Heart left ventricle (tissue), 16 donors: ENCODE results near the gene LRRC3B. TPM values are rescaled to one million over a fixed set of nuclear protein-coding genes. Genes with fewer than 3 reads are reported as not detected.

Source experiments
- ATAC-seq, 4 donors: fragments of 200-7000 bp; cut with Tn5 transposase; one replicate each; pipeline ENCODE4 v1.9.1; 2020 to 2022; ENCODE audit warnings: moderate library complexity in 4 of 4, mild to moderate bottlenecking in 3 of 4, moderate number of reproducible peaks in 1 of 4
- DNase-seq, 5 donors: peaks; one replicate each; pipeline ENCODE4 v3.0.0-alpha.2; 2020
- H3K27ac ChIP-seq, 12 donors: fragments of 200-600 bp; sonication (generic) in 4 of 12; one replicate each; pipeline versions ENCODE4 v1.5.0 to v1.8.0; 2016 to 2022; ENCODE audit warnings: mild to moderate bottlenecking in 2 of 12
- H3K27me3 ChIP-seq, 9 donors: fragments of 200-600 bp; sonication (generic) in 2 of 9; one replicate each; pipeline versions ENCODE4 v1.5.1 to v1.8.0; 2016 to 2022; ENCODE audit warnings: mild to moderate bottlenecking in 3 of 9
- H3K36me3 ChIP-seq, 9 donors: fragments of 200-600 bp; sonication (generic) in 2 of 9; one replicate each; pipeline versions ENCODE4 v1.5.0 to v1.8.0; 2018 to 2022; ENCODE audit warnings: mild to moderate bottlenecking in 2 of 9
- H3K4me1 ChIP-seq, 12 donors: fragments of 200-600 bp; sonication (generic) in 4 of 12; one replicate each; pipeline versions ENCODE4 v1.5.0 to v1.8.0; 2016 to 2022; ENCODE audit warnings: mild to moderate bottlenecking in 3 of 12
- H3K4me3 ChIP-seq, 12 donors: fragments of 200-600 bp; sonication (generic) in 4 of 12; one replicate each; pipeline versions ENCODE4 v1.5.0 to v1.8.0; 2017 to 2022; ENCODE audit warnings: mild to moderate bottlenecking in 9 of 12, moderate library complexity in 4 of 12
- H3K9me3 ChIP-seq, 12 donors: fragments of 200-600 bp; sonication (generic) in 4 of 12; one replicate each; pipeline versions ENCODE4 v1.5.0 to v1.8.0; 2016 to 2022; ENCODE audit warnings: mild to moderate bottlenecking in 1 of 12
- CTCF ChIP-seq, 12 donors: fragments of 200-600 bp; sonication (generic) in 4 of 12; IDR thresholded peaks; one replicate each; pipeline versions ENCODE4 v1.5.0 to v1.8.0; 2018 to 2022; ENCODE audit warnings: antibody characterized with exemption in 12 of 12, mild to moderate bottlenecking in 5 of 12
- POLR2A ChIP-seq, 2 donors: fragments of 450-650 bp; IDR thresholded peaks; one replicate each; pipeline ENCODE4 v1.6.1; 2017; ENCODE audit warnings: antibody characterized with exemption in 2 of 2, mild to moderate bottlenecking in 2 of 2, moderate library complexity in 2 of 2
- WGBS, 4 donors: extraction: QIAGEN DNeasy Blood & Tissue Kit in 2 of 4; methylation state at CpG; one replicate each; pipeline versions ENCODE4 v1.1.5 to v1.1.7; 2013 to 2018; 5-methylcytosine and 5-hydroxymethylcytosine counted together
- intact Hi-C, 10 donors: fragments of 100-400 bp; cut with DNase I; formaldehyde crosslinking; loops; one replicate each; pipeline versions ENCODE4 v1.11.1 to v1.14.2; 2022
- polyA plus RNA-seq, 2 donors: library from polyadenylated mRNA; stranded (reverse); fragments of 200-250 nt; gene quantifications; one replicate each; pipeline ENCODE4 v1.2.3, GENCODE V29; 2013
- total RNA-seq, 9 donors: library from RNA; depleted of rRNA in 2 of 9; stranded (reverse); fragments of >200 nt in 2 of 9; fragmentation: NEBNext Ultra II Directional in 3 of 9; extraction: Animal tissue kit (Norgen Biotek cat#: 25700) in 3 of 9; gene quantifications; one replicate each; pipeline versions ENCODE4 v1.1.0 to v1.2.4, GENCODE V29; 2016 to 2023
- donor health status: ischemic (EF 13 %, LVEDD 7.1; RV severe dilation, severe dysfunction).
- donor health status: healthy with polysubstance abuse.
- donor health status: DM: no; HTN: yes; CAD: no.
- donor health status: DM: no; HTN: no; CAD: no.
- donor health status: ischemic (EF 25% LVEDD 6.9; RV normal size, moderate dysfunction).
- donor health status: ischemic (EF 25% LVEDD 5.7; RV mildly dilated, moderate dysfunction).
- donor health status: healthy.
- donor health status: DM: yes; HTN: yes; CAD: no.
- donor health status: ischemic (EF 35%, LVEDD 5.7; RV mildly dilated, moderate dysfunction).
- donor health status: nonischemic (EF 11% LVEDD 7.7; RV severe dilation, severe dysfunction).
- donor health status: DM: yes; HTN: yes; CAD: no.
- donor health status: PGD.
- donor health status: ischemic (EF 29% LVEDD 5.4; RV normal size, mild dysfunction).
- donor health status: nonischemic (EF 23%, LVEDD 6.1; RV moderate dilation, normal function).

The LRRC3B gene
- total and polyA plus RNA-seq, 11 donors, result 0.04 to 0.32 (median 0.22) TPM; not detected in 4

- Histone ChIP-seq H3K4me1 (peaks cover 0 to 24% (median 8%) of the 10 kb centered on the region in 12 donors), H3K4me3 (no peak overlapping the region), H3K27ac (no peak overlapping the region), H3K27me3 (peaks cover 12 to 70% (median 39%) of the 10 kb centered on the region in 9 donors), H3K9me3 (no peaks in the 10 kb centered on the region), H3K36me3 (no peaks in the 10 kb centered on the region)
- ATAC-seq, result no peak
- TF ChIP-seq POLR2A (IDR thresholded peaks at IDR 0.05) (no peak), CTCF (IDR thresholded peaks at IDR 0.05) (no peak)
- intact Hi-C loops, result no loop called here
- no peak for DNase-seq
Observed at GRCh38 chr3:26621176-26621575, 1.4 kb upstream of the LRRC3B start.

- TF ChIP-seq POLR2A (IDR thresholded peaks at IDR 0.05) (no peak), CTCF (IDR thresholded peaks at IDR 0.05) (no peak)
- intact Hi-C loops, result no loop called here
- ATAC-seq (no peak), DNase-seq (no peak)
- Histone ChIP-seq H3K9me3 (no peaks in the 10 kb centered on the region), H3K4me3 (peak overlapping the region; percentile 23 to 58 (median 46)), H3K27ac (no peak overlapping the region), H3K36me3 (no peaks in the 10 kb centered on the region), H3K27me3 (peaks cover 12 to 70% (median 39%) of the 10 kb centered on the region in 9 donors), H3K4me1 (peaks cover 0 to 24% (median 8%) of the 10 kb centered on the region in 12 donors)
- WGBS, 4 donors, result 6 to 14% (median 12%) methylated on average over 25 of the region's 25 CpGs
Observed at GRCh38 chr3:26621906-26622620, 509 bp upstream of the LRRC3B start.

- H3K9me3 ChIP-seq, result no peaks in the 10 kb centered on the region
- ATAC-seq (no peak), DNase-seq (peak in 1 of 5 donors; percentile 16)
- no peak overlapping the region for H3K27ac ChIP-seq
- 1 to 3% (median 3%) methylated on average over 32 to 33 of the region's 33 CpGs for WGBS, 4 donors
- intact Hi-C loops, result no loop called here
- peak overlapping the region in 9 of 12 donors; percentile 23 to 58 (median 47) for H3K4me3 ChIP-seq
- H3K4me1 ChIP-seq, result peaks cover 0 to 24% (median 8%) of the 10 kb centered on the region in 12 donors
- no peaks in the 10 kb centered on the region for H3K36me3 ChIP-seq
- no peak for TF ChIP-seq CTCF (IDR thresholded peaks at IDR 0.05)
- no peak for TF ChIP-seq POLR2A (IDR thresholded peaks at IDR 0.05)
- H3K27me3 ChIP-seq, result peaks cover 12 to 59% (median 39%) of the 10 kb centered on the region in 9 donors
Observed at GRCh38 chr3:26623419-26624208, 1.0 kb downstream of the LRRC3B start.

GRCh38 chr3:26624209-26624765, 1.7 kb downstream of the LRRC3B start:
- no peaks in the 10 kb centered on the region for H3K9me3 ChIP-seq
- no peaks in the 10 kb centered on the region for H3K36me3 ChIP-seq
- DNase-seq (no peak), ATAC-seq (peak in 1 of 4 donors; percentile 24)
- intact Hi-C loops, result no loop called here
- no peak overlapping the region for H3K27ac ChIP-seq
- H3K4me1 ChIP-seq, result peaks cover 0 to 24% (median 8%) of the 10 kb centered on the region in 12 donors
- H3K4me3 ChIP-seq, result peak overlapping the region in 7 of 12 donors; percentile 45 to 58 (median 50)
- peaks cover 12 to 52% (median 39%) of the 10 kb centered on the region in 9 donors for H3K27me3 ChIP-seq
- TF ChIP-seq POLR2A (IDR thresholded peaks at IDR 0.05) (no peak), CTCF (IDR thresholded peaks at IDR 0.05) (no peak)
- WGBS, 4 donors, result 16 to 30% (median 24%) methylated on average over 9 to 28 of the region's 28 CpGs
